HG03159 (cell line): ENCODE measurements around the gene GNAT1.
"Not testable (repeated sequence)": the region's sequence is repeated elsewhere in the genome, so short reads cannot be mapped to it uniquely, and the experiment has no call there.

Experiments
- ATAC-seq: cut with Tn5 transposase; IDR thresholded peaks from one replicate; pipeline ENCODE4 v1.9.1; 2021; ENCODE audit warnings: mild to moderate bottlenecking, moderate library complexity; ENCODE audit not compliant: unreplicated experiment

Gene GNAT1

DNA sequence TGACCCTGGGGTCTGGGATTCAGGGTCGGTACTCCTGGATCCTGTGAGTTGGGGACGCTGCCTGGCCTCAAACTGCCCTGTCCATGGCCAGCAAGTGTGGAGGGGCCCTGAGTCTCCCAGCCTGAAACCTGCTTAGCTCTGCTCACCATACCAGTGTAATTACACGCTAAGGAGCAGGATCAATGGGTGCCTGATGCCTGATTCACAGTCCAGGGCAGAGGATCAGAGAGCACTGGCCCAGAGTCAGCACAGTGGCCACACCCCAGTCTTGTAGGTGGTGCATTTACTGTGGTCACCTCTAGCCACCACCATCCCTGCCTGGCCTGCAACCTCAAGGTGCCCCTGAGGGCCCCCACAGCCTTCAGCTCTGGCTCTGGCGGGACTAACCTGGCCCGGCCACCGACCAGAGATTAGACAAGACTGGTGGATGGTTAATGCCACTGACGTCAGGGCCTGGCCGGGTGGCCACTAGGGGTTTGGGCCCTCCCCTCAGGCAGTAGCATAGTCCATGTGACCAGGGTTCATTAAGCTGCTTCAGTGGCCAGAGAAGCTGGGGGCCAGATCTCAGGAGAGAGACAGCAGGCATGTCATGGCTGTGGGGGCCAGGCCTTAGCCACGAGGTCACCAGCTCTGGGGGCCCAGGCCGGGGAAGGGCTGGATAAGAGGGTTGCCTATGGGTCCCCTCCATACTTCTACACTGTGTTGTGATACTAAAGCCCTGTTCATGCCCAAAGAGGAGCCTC, 10.3 kb downstream of the GNAT1 start:
- no peak for ATAC-seq

DNA sequence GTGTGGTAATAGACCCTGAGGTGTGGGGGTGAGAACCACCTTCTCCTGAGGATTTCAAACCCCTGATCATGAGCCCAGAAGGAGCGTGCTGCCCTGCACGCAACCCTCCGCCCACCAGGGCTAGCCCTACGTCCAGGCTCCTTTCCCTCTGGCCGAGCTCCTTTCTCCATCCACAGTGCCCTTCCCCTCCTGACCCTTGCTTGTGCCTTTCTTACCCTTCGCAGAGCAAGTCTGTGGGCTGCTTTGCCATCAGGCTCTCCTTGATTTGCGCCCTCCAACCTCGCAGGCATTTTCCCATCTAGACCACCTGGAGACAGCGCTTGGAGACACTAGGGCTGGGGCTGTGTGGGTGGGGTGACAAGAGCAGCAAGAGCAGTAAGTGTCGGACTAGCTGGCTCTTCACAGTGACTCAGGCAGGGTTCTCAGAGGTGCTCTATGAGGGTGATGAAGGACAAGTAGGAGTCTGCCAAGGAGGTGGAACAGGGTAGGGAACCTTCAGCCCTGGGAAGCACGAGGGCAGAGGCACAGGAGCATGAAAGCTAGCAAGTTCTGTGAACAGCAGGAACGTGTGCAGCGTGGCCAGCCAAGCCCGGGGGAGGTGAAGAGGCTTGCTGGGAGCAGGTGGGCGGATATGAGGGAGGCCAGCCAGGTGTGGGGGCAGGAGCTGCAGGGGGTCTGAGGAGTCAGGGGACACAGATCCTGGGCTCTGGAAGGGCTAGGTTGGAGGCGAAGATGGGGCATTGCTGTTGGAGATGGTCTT, 11.1 kb downstream of the GNAT1 start:
- ATAC-seq: no peak

DNA sequence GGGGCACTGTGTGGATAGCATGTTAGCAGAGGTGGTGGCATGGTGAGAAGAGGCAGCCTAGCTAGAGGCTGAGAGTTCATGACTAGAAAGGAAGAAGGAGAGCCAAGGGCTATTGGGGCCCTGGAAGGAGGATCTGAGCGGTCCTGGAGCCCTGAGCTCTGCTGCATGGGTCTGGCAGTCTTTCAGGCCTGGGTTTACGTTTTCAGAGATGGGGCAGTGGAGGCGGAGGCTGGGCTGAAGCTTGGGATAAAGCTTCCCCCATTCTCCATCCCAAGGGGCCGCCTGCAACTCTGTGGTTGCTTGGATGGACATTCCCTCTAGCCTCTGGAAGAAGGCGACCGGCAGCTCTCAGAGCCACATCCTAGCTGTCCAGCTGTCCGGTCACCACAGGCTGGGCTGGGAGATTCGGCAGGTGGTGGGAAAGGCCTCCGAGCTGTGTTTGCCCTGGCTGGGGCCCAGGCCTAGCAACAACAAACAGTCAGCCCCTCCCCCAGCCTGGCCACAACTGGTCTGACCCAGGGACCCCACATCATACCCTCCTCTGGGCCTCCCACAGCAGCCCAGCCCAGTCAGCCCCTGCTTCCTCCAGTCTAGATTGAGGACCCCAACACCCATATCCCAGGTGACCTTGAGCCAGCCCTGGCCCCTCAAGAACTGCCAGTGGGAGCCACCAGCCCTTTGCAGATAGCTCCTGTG, 11.9 kb downstream of the GNAT1 start:
- no peak for ATAC-seq

DNA sequence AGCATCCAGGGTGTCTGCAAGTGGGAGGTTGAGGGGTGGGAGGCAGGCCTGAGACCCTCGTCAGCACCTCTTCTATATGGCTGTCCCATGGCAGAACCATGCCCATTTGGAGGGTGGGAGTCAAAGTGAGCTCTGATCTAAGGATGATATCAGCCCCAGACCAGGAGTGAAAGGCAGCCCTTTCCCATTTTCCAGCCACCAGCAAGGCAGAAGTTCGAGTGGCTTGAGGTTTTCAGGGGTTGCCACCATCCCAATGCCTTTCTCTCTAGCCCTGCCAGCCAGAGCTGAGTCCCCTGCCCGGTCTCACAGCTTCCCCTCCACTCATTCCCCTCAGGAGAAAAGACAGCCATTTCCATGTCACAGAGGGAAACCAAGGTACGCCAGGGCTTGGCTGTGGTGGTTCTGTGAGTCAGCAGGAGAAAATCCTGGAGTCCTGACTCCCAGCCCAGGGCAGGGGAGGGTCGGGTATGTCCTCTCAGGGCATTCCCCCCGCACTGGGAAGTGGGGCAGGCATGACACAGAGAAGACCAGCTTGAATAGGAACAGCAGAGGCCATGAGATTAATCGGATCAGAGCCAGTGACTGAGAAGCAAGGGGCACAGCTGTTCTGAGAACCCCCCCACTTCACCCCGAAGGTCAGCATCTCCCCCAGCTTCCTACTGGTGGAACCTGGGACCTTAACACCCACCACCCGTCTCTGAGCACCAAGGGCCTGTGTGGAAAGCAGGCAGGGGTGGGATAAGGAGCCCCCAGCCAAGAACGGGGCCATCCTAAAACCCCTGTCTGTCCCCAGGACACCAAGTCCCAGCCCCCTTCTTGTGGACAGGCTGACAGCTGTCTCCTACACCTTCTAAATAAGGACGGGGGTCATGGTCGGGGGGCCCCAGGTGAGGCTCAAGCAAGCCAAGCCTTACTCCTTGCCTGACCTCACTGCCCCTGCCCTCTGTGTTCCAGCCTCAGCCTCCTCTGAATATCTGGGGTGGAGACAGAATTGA, 12.7 kb downstream of the GNAT1 start:
- ATAC-seq: no peak

DNA sequence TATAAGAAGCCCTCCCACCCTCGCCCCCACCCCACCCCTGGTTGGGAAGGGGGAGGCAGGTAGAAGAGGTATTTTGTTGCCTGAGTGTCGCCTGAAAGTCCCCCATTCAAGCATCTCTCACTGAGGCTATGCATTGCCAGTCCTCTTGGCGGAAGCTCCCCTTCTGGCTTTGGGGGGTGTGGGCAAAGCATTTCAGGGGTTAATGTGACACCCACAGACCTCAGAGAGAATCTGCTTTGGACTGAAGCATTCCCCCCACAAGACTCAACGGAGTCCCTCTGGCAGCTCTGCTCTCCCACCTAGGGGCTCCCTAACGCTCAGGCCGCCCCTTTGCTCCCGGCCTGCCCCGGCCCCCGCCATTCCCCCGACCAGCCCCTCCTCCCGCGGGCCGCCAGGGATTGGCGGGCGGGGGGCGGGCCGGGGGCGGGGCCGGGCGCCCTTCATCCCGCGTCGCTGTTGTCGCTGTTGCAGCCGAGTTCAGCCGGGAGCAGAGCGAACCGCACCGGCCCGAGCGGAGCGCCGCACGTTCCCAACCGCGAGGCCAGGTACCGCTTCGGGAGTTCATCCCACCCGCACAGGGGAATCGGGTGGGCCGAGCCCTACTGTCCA, 13.5 kb downstream of the GNAT1 start, which contains the start of gene SLC38A3:
Gene SLC38A3, plus strand, starts transcription at position 468 of the 609 bp plus-strand sequence. CDS start 8,929 bp downstream, outside the sequence.
- ATAC-seq: no peak

DNA sequence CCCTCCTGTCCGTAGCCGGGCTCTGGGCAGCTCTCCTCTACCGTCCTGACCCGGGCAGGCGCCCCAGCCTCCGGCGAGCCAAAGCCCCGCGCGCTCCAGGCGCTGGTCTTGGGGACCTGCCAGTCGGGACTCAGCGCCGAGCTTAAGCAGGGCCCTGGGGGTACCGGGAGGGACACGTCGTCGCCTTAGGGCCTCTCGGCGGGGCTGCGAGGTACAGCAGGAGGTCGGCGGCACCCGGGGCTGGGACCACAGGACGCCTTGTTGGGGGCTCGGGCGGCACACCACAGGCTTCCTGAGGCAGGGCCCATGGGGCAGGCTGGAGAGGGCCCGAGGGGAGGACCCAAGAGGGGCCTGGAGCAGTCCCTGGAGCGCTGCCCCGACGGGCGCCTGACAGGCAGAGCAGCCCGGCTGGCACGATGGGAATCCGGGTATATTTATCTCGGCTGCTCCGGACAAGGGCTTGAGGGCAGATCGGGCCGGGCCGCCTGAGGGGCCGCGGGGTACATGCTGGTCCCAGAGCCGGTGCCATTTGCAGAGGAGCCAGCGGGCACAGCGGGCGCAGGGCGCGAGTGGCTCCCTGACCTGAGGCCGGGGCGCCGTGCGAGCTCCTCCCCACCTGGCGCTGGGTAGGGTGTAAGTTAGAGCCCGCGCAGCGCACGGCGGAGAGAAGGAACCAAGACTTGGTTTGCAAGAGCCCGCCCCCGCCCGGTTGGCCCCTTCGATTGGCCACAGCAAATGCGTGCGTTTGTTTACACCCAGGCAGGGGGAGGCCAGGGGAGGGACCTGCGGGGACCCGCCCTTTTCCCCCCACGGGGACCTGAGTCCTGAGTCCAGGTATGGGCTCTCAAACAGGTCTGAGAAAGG, 14.2 kb downstream of the GNAT1 start:
- no peak for ATAC-seq

DNA sequence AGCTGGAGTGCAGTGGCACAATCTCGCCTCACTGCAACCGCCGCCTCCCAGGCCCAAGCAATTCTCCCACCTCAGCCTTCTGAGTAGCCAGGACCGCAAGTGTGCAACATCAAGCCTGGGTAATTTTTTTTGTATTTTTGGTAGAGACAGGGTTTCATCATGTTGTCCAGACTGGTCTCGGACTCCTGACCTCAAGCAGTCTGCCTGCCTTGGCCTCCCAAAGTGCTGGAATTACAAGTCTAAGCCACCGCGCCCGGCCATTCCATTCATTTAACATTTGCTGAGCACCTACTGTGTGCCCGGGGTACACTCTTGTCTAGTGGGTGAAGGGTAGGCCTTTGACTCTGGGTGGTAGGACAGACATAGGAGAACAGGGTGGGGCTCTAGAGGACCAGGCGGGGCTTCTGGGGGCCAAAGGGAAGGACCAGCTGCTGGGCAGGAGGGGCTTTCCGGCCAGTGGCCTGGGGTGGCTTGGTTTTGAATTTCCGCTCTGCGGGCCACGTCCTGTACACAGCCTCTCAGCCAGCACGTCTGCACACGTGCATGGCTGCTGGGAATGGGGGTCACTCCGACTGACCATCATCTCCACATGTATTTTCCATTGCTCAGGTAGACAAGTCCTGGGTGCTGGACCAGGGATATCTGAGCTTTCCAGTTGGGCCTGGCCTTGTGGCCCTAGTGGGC, 16.1 kb downstream of the GNAT1 start:
- ATAC-seq: no peak

DNA sequence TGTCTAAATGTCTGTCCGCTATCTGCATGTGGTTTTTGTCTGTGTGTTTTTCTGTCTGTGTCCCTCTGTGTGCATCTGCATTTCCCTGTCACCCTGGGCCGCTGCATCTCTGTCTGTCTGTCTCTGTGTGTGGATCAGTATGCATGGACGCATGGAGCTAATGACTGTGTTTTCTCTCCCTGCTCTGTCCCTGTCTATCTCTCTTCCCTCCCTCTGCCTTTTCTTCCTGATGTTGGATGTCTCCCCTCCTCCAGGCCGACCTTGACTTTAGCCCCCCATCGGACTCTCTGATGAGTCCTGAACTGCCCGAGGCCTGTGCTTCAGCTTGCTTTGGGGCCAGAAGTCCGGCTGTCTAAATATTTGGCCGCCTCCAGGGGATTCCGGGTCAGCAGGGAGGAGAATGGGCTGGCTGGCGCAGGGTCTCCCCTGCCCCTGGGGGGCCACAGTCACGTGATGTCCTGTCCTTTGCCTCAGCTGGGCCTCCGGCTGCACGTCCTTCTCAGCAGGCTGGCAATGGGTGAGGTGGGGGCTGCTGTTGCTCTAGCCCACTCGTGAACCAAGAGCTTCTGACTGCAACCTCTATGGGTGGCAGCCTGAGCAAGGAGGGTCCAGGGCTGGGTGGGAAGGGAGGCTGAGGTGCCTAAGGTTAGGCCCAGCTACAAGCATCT, 17.4 kb downstream of the GNAT1 start:
- no peak for ATAC-seq

DNA sequence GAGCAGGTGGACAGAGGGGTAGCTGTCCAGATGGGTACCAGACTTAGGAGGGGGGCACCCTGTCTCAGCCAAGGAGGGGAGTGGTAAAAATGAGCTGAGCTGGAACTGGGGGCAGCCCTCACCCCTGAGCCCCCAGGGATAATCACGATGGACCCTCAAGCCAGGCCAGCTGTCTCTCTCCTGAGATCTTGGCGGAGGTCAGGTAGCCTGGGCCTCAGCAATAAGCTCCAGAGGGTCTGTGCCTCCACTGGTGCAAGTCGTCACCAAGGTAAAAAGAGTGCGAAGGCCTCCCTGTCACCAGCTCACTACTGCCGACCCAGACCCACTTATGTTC, 18.7 kb downstream of the GNAT1 start:
- ATAC-seq: no peak

DNA sequence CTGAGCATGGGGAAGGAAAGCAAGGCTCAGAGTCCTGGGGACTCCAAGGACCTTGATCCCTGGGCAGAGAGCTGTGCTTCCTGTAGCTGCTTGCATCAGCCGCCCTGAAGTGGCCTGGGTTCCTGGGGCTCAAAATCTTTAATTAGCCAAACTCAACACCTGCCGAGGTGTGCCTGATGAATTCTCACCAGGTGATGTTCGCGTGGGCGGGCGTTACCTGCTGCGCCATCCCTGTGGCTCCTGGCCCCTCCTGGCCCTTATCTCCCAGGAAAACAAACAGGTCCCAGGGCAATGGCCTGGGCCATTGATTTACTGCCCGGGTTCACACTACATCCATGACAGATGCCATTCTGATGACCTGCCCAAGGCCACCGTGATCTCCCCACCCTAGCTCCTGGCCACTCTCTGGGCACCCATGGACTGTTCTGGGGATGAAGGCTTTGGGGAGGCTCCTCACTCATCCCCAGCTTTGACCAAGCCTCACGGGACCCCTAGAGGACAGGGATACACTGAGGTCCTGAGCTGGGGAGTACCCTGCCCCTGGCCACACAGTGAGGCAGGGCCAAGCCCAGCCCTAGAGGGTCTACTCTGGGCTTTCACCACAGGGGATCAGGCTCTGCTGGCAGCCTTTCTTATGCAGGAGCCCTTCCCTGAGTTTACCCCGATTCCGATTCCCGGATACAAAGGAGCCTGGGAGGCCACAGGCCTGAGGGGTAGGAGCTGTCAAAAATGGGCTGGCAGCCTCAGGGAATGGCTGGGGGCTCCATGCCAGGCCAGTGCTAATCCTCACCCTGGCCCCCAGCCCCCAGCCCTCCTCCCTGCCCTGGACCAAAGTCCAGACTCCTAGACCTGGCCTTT, 19.3 kb downstream of the GNAT1 start:
- no peak for ATAC-seq

DNA sequence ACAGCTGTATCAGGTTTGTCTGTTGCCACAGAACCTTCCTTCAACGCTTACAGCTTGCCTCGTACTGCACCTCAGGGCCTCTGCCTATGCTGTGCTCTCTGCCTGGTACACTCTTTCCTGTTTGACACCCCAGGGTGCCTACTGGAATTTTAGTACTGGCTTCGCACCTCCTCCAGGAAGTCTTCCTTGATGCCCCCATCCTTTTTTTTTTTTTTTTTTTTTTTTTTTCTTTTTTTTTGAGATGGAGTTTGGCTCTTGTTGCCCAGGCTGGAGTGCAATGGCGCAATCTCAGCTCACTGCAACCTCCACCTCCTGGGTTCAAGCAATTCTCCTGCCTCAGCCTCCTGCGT, 19.9 kb downstream of the GNAT1 start:
- ATAC-seq: not testable (repeated sequence)

DNA sequence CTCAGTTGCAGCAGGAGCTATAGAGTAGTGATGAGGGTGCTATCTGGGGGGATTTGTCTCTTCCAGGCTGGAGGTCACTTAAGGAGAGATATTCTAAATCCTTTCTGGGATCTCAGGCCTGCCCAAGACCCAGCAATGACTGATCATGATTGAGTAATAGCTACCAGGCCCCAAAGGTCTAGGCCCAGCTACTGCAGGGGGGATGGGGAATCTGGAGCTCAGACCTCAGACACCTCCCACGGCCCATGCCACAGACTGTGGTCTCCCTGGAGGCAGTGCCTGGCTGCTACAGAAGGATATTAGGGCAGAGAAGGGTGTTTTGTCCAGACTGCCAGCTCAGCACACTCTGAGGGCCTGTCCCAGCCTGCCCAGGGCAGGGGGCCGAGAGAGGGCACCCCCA, 20.5 kb downstream of the GNAT1 start:
- no peak for ATAC-seq

DNA sequence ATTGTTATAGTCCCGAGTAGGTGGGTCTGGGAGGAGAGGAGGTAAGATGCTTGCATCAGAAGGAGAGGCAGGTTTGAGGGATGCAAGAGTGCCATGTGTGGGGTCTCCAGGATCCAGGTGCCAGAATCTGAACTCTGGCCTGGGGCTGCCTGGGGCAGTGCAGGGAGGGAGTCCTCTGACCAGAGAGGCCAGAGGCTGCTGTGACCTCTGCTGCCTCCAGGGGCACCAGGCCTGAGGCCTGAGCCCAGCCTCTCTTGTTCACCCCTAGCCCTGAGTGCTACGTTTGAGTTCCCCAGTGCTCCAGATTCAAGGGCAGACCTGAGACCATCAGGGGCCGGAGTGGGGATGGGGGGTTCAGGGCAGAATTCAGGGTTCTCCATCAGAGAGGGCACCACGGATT, 21.1 kb downstream of the GNAT1 start:
- ATAC-seq: no peak

DNA sequence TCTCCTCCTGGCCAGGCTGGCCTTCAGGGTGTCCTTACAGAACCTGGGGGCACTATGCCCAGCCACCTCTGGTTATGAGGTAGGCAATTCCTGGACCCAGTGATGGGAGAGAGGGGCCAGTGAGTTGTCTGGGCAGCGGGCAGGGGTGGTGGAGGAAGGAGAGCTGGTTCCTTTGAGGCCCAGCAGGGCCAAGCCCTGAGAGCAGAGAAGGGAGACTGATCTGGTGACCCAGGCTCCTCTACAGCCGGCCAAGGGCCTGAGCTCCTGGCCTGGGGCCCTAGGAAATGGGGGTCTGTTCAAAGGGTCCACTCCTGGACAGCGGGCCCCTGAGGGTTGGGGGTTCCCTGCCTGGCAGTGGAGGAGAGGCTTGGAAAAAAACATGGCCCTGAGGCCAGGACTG, 21.6 kb downstream of the GNAT1 start:
- no peak for ATAC-seq

DNA sequence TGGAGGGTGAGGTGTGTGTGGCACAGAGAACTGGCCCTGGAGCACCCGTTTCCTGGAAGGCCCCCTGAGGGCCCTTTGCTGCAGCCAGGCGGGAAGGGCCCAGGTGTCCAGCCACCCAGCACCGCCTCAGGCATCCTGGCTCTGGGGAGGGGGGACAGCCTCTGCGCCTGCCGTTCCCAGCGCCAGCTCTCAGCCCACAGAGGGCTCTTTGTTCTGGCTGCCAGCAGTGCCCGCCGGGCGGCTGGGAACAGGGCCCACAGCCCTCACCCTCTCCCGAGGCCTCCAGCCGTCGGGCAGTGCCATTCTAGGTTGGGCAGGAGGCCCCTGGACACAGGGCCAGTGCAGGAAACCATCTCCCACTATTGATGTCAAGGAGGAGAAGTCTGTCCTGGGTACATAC, 22.0 kb downstream of the GNAT1 start:
- no peak for ATAC-seq

DNA sequence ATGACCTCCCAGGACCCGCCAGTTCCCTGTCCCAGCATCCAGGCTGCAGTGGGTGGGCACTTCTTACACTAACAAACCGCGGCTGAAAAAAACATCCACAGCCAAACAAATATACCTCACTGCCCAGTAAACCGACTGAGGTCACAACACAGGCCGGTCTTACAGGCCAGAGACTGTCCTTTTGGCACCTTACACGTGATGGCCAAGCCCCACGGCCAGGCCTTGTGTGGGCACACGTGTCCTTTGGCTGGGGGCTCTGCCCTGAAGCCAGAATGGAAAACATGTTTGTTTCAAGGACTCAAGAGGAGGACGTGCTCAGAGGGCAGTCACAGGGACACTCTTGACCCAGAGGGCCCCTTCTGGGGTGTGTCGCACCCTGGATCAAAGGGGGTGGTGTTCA, 23.4 kb downstream of the GNAT1 start:
- no peak for ATAC-seq

DNA sequence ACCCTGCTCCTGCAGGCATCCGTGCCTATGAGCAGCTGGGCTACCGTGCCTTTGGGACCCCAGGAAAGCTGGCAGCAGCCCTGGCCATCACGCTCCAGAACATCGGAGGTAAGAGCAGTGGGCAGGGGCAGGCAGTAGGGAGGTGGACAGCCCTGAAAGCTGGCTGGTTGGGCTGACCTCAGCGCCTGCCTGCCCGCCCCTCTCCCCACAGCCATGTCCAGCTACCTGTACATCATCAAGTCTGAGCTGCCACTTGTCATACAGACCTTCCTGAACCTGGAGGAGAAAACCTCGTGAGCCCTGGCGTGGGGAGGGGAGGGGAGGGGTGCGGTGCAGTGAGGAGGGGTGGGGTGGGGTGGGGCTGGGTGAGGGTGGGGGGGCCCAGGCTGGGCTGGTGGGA, 24.1 kb downstream of the GNAT1 start:
- no peak for ATAC-seq
